Measurements from ENCODE around the gene TMEM54.
A peak's percentile ranks its signal among the peaks of the same experiment; 100 is the strongest.

Gene TMEM54

GRCh38 chr1:32896451-32896850 is 4.7 kb downstream of the TMEM54 start:
- in situ Hi-C loops (cut with MboI; ENCODE audit: low sequenced_read_pairs, unreplicated experiment): no loop called here
- TF ChIP-seq CTCF (IDR thresholded peaks at IDR 0.05; ENCODE audit: borderline replicate concordance, control extremely low read depth, extremely low read depth, insufficient read depth, missing control alignments): no peak
- no peak for DNase-seq (ENCODE audit: low spot score)

GRCh38 chr1:32895325-32896215 is 5.6 kb downstream of the TMEM54 start:
- in situ Hi-C loops (cut with MboI; ENCODE audit: low sequenced_read_pairs, unreplicated experiment): no loop called here
- no peak for TF ChIP-seq CTCF (IDR thresholded peaks at IDR 0.05; ENCODE audit: borderline replicate concordance, control extremely low read depth, extremely low read depth, insufficient read depth, missing control alignments)
- DNase-seq (ENCODE audit: low spot score): no peak

DNA sequence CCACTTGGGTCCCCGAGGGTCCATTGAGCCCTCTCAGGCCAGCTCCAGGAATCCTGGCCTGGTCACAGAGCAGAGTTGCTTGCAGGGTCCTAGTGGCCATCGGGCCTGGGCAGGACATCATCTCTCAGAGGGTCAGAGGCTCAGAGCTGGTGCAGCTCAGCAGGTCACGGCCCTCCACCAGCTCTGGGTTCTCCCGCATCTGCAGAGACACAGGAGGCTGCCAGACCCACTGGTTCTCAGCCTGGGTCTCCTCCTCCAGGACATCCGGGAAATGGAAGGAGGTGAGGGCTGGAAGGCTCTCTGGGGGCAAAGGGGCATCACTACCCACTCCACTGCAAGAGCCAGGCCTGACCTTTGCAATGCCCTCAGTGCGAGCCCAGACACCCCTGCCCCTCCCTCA is 6.5 kb downstream of the TMEM54 start:
- no peak for TF ChIP-seq CTCF (IDR thresholded peaks at IDR 0.05; ENCODE audit: borderline replicate concordance, control extremely low read depth, extremely low read depth, insufficient read depth, missing control alignments)
- DNase-seq (ENCODE audit: low spot score): no peak
- in situ Hi-C loops (cut with MboI; ENCODE audit: low sequenced_read_pairs, unreplicated experiment): no loop called here

DNA sequence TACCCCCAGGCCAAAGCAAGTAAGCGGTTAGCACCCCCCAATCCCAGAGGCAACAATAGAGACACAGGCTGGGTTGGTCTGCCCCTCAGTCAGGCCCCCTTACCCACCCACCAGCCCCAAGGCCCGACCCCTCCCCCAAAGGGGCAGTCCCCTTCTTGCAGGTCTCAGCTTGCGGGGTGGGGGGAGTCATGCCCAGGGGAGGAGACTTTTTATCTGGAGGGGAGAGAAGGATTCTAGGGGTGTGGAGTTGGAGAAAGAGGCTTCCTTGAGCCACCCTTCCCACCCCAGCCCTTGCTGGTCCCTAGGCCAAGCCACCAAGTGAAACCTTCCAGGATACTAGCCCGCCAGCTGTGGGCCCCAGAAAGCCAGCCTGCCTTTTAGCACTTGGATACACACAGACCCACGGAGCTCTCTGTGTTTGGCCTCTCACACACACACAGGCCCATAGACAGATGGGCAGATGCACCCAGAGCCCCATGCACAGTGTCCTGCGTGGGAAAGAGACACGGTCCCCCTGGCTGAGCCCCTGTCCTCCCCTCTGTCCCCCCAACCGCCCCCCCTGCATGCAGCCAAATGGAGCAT is 7.1 kb downstream of the TMEM54 start:
- no peak for DNase-seq (ENCODE audit: low spot score)
- no peak for TF ChIP-seq CTCF (IDR thresholded peaks at IDR 0.05; ENCODE audit: borderline replicate concordance, control extremely low read depth, extremely low read depth, insufficient read depth, missing control alignments)
- in situ Hi-C loops (cut with MboI; ENCODE audit: low sequenced_read_pairs, unreplicated experiment): no loop called here

DNA sequence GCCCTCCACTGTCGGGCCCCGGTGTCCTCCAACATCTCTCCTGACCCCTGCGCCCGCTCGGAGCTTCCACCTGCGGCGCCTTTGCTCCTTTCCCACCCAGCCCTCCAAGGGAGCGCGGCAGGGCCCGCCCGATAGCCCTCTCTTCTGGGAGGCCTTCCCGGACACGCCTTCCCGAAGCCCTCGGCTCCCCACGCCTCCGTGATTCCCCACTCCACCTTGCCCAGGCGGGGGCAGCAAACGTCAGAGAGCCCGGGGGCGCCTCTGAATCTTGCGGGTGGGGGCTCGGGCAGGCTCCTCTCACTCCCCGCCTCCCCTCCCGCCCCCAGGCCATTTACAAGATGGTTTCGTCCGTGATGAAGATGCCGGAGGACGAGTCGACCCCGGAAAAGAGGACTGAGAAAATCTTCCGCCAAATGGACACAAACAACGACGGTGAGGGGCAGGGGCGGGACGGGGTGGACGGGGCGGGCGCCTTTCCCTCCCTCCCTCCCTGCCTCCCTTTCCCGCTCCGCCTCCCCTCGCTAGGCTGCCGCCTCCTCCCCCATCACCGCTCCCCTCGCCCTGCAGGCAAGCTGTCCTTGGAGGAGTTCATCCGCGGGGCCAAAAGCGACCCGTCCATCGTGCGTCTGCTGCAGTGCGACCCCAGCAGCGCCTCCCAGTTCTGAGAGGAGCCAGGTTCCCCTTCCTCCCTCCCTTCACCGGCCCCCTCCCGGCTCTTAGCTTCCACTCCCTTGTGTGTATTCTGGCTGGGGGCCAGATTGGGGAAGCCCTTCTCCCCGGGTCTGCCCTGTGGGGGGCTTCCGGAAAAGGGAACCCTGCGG is 7.8 kb downstream of the TMEM54 start:
- in situ Hi-C loops (cut with MboI; ENCODE audit: low sequenced_read_pairs, unreplicated experiment): no loop called here
- TF ChIP-seq CTCF (IDR thresholded peaks at IDR 0.05; ENCODE audit: borderline replicate concordance, control extremely low read depth, extremely low read depth, insufficient read depth, missing control alignments): no peak
- DNase-seq (ENCODE audit: low spot score): no peak

- peak; percentile 66 for TF ChIP-seq CTCF (IDR thresholded peaks at IDR 0.05; ENCODE audit: borderline replicate concordance, control extremely low read depth, extremely low read depth, insufficient read depth, missing control alignments)
- peak; percentile 69 for DNase-seq (ENCODE audit: low spot score)
- in situ Hi-C loops (cut with MboI; ENCODE audit: low sequenced_read_pairs, unreplicated experiment): no loop called here
These were observed 8.6 kb downstream of the TMEM54 start for GRCh38 chr1:32892368-32893197.
